ENCODE measurements around the gene PRIMA1.

The PRIMA1 gene

GRCh38 chr14:93732524-93732923, 55.8 kb downstream of the PRIMA1 start:
- Histone ChIP-seq H2BK15ac (ENCODE audit: low read depth, poor library complexity, severe bottlenecking) (no peak overlapping the region), H3K23ac (ENCODE audit: low read length in 2 of 2) (no peak overlapping the region), H2BK12ac (ENCODE audit: low read length in 2 of 2) (no peak overlapping the region), H3K36me3 (ENCODE audit: control insufficient read depth in 1 of 2, insufficient read depth in 2 of 2, low read depth in 1 of 2, low read length in 2 of 2) (no peaks in the 10 kb centered on the region), H3K27ac (ENCODE audit: low read length, poor library complexity, severe bottlenecking) (no peak overlapping the region), H3K4me2 (ENCODE audit: low read length, poor library complexity, severe bottlenecking) (no peak overlapping the region), H3K9me3 (ENCODE audit: control insufficient read depth, low read length) (no peaks in the 10 kb centered on the region), H2AK5ac (ENCODE audit: low read length, severe bottlenecking) (no peak overlapping the region), H3K18ac (ENCODE audit: low read depth in 1 of 2, low read length in 2 of 2) (no peak overlapping the region), H3K4ac (ENCODE audit: low read depth in 1 of 2, low read length in 2 of 2) (no peak overlapping the region), H3K4me3 (ENCODE audit: insufficient read depth in 1 of 2, low read depth in 1 of 2, low read length in 2 of 2) (no peak overlapping the region), H2BK5ac (ENCODE audit: low read depth, low read length, poor library complexity, severe bottlenecking) (no peak overlapping the region), H4K91ac (ENCODE audit: low read length) (no peak overlapping the region), H2AFZ (ENCODE audit: low read depth, low read length) (no peak overlapping the region), H3K79me1 (replicated peaks; ENCODE audit: low read length, poor library complexity, severe bottlenecking) (no peaks in the 10 kb centered on the region), H4K8ac (ENCODE audit: low read length) (no peak overlapping the region), H3K14ac (ENCODE audit: low read length in 2 of 2) (no peak overlapping the region), H3K4me1 (ENCODE audit: control insufficient read depth, insufficient read depth, low read depth, low read length) (no peaks in the 10 kb centered on the region), H3K9ac (ENCODE audit: low read length) (no peak overlapping the region), H2BK120ac (ENCODE audit: low read depth, low read length) (no peak overlapping the region), H3K27me3 (ENCODE audit: control insufficient read depth in 1 of 2, insufficient read depth in 1 of 2, low read length in 2 of 2) (peaks cover 0 to 19% of the 10 kb centered on the region in 2 experiments)
- WGBS = 82% methylated on average over 10 of the region's 10 CpGs
- DNase-seq = no peak

GRCh38 chr14:93731753-93732152, 56.5 kb downstream of the PRIMA1 start:
- H3K4me3 ChIP-seq (ENCODE audit: insufficient read depth in 1 of 2, low read depth in 1 of 2, low read length in 2 of 2) = no peak overlapping the region
- H2BK12ac ChIP-seq (ENCODE audit: low read length in 2 of 2) = no peak overlapping the region
- H3K79me1 ChIP-seq (replicated peaks; ENCODE audit: low read length, poor library complexity, severe bottlenecking) = no peaks in the 10 kb centered on the region
- H2BK120ac ChIP-seq (ENCODE audit: low read depth, low read length) = no peak overlapping the region
- H3K36me3 ChIP-seq (ENCODE audit: control insufficient read depth in 1 of 2, insufficient read depth in 2 of 2, low read depth in 1 of 2, low read length in 2 of 2) = no peaks in the 10 kb centered on the region
- WGBS = 27% methylated on average over 7 of the region's 7 CpGs
- H3K4me2 ChIP-seq (ENCODE audit: low read length, poor library complexity, severe bottlenecking) = no peak overlapping the region
- no peak overlapping the region for H3K4ac ChIP-seq (ENCODE audit: low read depth in 1 of 2, low read length in 2 of 2)
- no peaks in the 10 kb centered on the region for H3K9me3 ChIP-seq (ENCODE audit: control insufficient read depth, low read length)
- no peak for DNase-seq
- no peak overlapping the region for H2AK5ac ChIP-seq (ENCODE audit: low read length, severe bottlenecking)
- no peak overlapping the region for H4K91ac ChIP-seq (ENCODE audit: low read length)
- H2BK5ac ChIP-seq (ENCODE audit: low read depth, low read length, poor library complexity, severe bottlenecking) = no peak overlapping the region
- no peaks in the 10 kb centered on the region for H3K4me1 ChIP-seq (ENCODE audit: control insufficient read depth, insufficient read depth, low read depth, low read length)
- no peak overlapping the region for H4K8ac ChIP-seq (ENCODE audit: low read length)
- H3K27ac ChIP-seq (ENCODE audit: low read length, poor library complexity, severe bottlenecking) = no peak overlapping the region
- H3K9ac ChIP-seq (ENCODE audit: low read length) = no peak overlapping the region
- H2AFZ ChIP-seq (ENCODE audit: low read depth, low read length) = no peak overlapping the region
- H3K14ac ChIP-seq (ENCODE audit: low read length in 2 of 2) = no peak overlapping the region
- H3K23ac ChIP-seq (ENCODE audit: low read length in 2 of 2) = no peak overlapping the region
- H2BK15ac ChIP-seq (ENCODE audit: low read depth, poor library complexity, severe bottlenecking) = no peak overlapping the region
- H3K27me3 ChIP-seq (ENCODE audit: control insufficient read depth in 1 of 2, insufficient read depth in 1 of 2, low read length in 2 of 2) = peaks cover 0 to 19% of the 10 kb centered on the region in 2 experiments
- no peak overlapping the region for H3K18ac ChIP-seq (ENCODE audit: low read depth in 1 of 2, low read length in 2 of 2)

GRCh38 chr14:93729993-93730392, 58.3 kb downstream of the PRIMA1 start:
- Histone ChIP-seq H3K4me1 (ENCODE audit: control insufficient read depth, insufficient read depth, low read depth, low read length) (no peaks in the 10 kb centered on the region), H3K18ac (ENCODE audit: low read depth in 1 of 2, low read length in 2 of 2) (no peak overlapping the region), H3K4me2 (ENCODE audit: low read length, poor library complexity, severe bottlenecking) (no peak overlapping the region), H3K14ac (ENCODE audit: low read length in 2 of 2) (no peak overlapping the region), H3K79me1 (replicated peaks; ENCODE audit: low read length, poor library complexity, severe bottlenecking) (no peaks in the 10 kb centered on the region), H2AFZ (ENCODE audit: low read depth, low read length) (no peak overlapping the region), H3K23ac (ENCODE audit: low read length in 2 of 2) (no peak overlapping the region), H3K27ac (ENCODE audit: low read length, poor library complexity, severe bottlenecking) (no peak overlapping the region), H3K27me3 (ENCODE audit: control insufficient read depth in 1 of 2, insufficient read depth in 1 of 2, low read length in 2 of 2) (peaks cover 0 to 19% of the 10 kb centered on the region in 2 experiments), H2BK120ac (ENCODE audit: low read depth, low read length) (no peak overlapping the region), H4K8ac (ENCODE audit: low read length) (no peak overlapping the region), H2BK5ac (ENCODE audit: low read depth, low read length, poor library complexity, severe bottlenecking) (no peak overlapping the region), H3K4me3 (ENCODE audit: insufficient read depth in 1 of 2, low read depth in 1 of 2, low read length in 2 of 2) (no peak overlapping the region), H3K9me3 (ENCODE audit: control insufficient read depth, low read length) (no peaks in the 10 kb centered on the region), H4K91ac (ENCODE audit: low read length) (no peak overlapping the region), H3K36me3 (ENCODE audit: control insufficient read depth in 1 of 2, insufficient read depth in 2 of 2, low read depth in 1 of 2, low read length in 2 of 2) (no peaks in the 10 kb centered on the region), H2BK12ac (ENCODE audit: low read length in 2 of 2) (no peak overlapping the region), H3K9ac (ENCODE audit: low read length) (no peak overlapping the region), H2BK15ac (ENCODE audit: low read depth, poor library complexity, severe bottlenecking) (no peak overlapping the region), H3K4ac (ENCODE audit: low read depth in 1 of 2, low read length in 2 of 2) (no peak overlapping the region), H2AK5ac (ENCODE audit: low read length, severe bottlenecking) (no peak overlapping the region)
- DNase-seq = no peak
- 89% methylated on average over 9 of the region's 10 CpGs for WGBS

- H4K91ac ChIP-seq (ENCODE audit: low read length) = no peak overlapping the region
- H3K27me3 ChIP-seq (ENCODE audit: control insufficient read depth in 1 of 2, insufficient read depth in 1 of 2, low read length in 2 of 2) = peaks cover 0 to 16% of the 10 kb centered on the region in 2 experiments
- DNase-seq = no peak
- H2BK5ac ChIP-seq (ENCODE audit: low read depth, low read length, poor library complexity, severe bottlenecking) = no peak overlapping the region
- H3K27ac ChIP-seq (ENCODE audit: low read length, poor library complexity, severe bottlenecking) = no peak overlapping the region
- no peak overlapping the region for H2AFZ ChIP-seq (ENCODE audit: low read depth, low read length)
- H3K23ac ChIP-seq (ENCODE audit: low read length in 2 of 2) = no peak overlapping the region
- WGBS = 86% methylated on average over 8 of the region's 8 CpGs
- no peak overlapping the region for H3K14ac ChIP-seq (ENCODE audit: low read length in 2 of 2)
- H2BK15ac ChIP-seq (ENCODE audit: low read depth, poor library complexity, severe bottlenecking) = no peak overlapping the region
- no peak overlapping the region for H3K4ac ChIP-seq (ENCODE audit: low read depth in 1 of 2, low read length in 2 of 2)
- no peaks in the 10 kb centered on the region for H3K36me3 ChIP-seq (ENCODE audit: control insufficient read depth in 1 of 2, insufficient read depth in 2 of 2, low read depth in 1 of 2, low read length in 2 of 2)
- H3K9ac ChIP-seq (ENCODE audit: low read length) = no peak overlapping the region
- no peak overlapping the region for H3K4me3 ChIP-seq (ENCODE audit: insufficient read depth in 1 of 2, low read depth in 1 of 2, low read length in 2 of 2)
- no peak overlapping the region for H2AK5ac ChIP-seq (ENCODE audit: low read length, severe bottlenecking)
- H2BK12ac ChIP-seq (ENCODE audit: low read length in 2 of 2) = no peak overlapping the region
- H4K8ac ChIP-seq (ENCODE audit: low read length) = no peak overlapping the region
- no peak overlapping the region for H3K4me2 ChIP-seq (ENCODE audit: low read length, poor library complexity, severe bottlenecking)
- H3K79me1 ChIP-seq (replicated peaks; ENCODE audit: low read length, poor library complexity, severe bottlenecking) = no peaks in the 10 kb centered on the region
- H3K18ac ChIP-seq (ENCODE audit: low read depth in 1 of 2, low read length in 2 of 2) = no peak overlapping the region
- no peaks in the 10 kb centered on the region for H3K9me3 ChIP-seq (ENCODE audit: control insufficient read depth, low read length)
- no peak overlapping the region for H2BK120ac ChIP-seq (ENCODE audit: low read depth, low read length)
- no peaks in the 10 kb centered on the region for H3K4me1 ChIP-seq (ENCODE audit: control insufficient read depth, insufficient read depth, low read depth, low read length)
Measured at GRCh38 chr14:93728651-93729016, 59.7 kb downstream of the PRIMA1 start.

Data from mesenchymal stem cell (in vitro differentiated cells and primary cell).